Trophoblast cell (in vitro differentiated cells and primary cell): ENCODE measurements around the gene DBH.

Experiments
- DNase-seq, 2 donors: peaks; one replicate each; pipeline ENCODE4 v3.0.0-alpha.2; 2016
- H2AFZ ChIP-seq: 2 replicates; pipeline ENCODE4 v1.6.1; 2013; ENCODE audit warnings: low read length, moderate library complexity, mild to moderate bottlenecking; ENCODE audit not compliant: insufficient read depth, poor library complexity
- H2AK5ac ChIP-seq: 2 replicates; pipeline ENCODE4 v1.6.1; 2013; ENCODE audit warnings: mild to moderate bottlenecking, low read length
- H2BK120ac ChIP-seq: 2 replicates; pipeline ENCODE4 v1.6.1; 2013; ENCODE audit warnings: low read length, mild to moderate bottlenecking, moderate library complexity; ENCODE audit not compliant: insufficient read depth, poor library complexity
- H2BK12ac ChIP-seq: 2 replicates; pipeline ENCODE4 v1.6.1; 2013; ENCODE audit warnings: mild to moderate bottlenecking, low read length, moderate library complexity
- H2BK5ac ChIP-seq: 2 replicates; pipeline ENCODE4 v1.6.1; 2013; ENCODE audit warnings: low read length, low read depth, moderate library complexity, mild to moderate bottlenecking; ENCODE audit not compliant: poor library complexity
- H3K14ac ChIP-seq: 2 replicates; pipeline ENCODE4 v1.6.1; 2013; ENCODE audit warnings: mild to moderate bottlenecking, low read length
- H3K18ac ChIP-seq: 2 replicates; pipeline ENCODE4 v1.6.1; 2013; ENCODE audit warnings: mild to moderate bottlenecking, low read length
- H3K23ac ChIP-seq: 2 replicates; pipeline ENCODE4 v1.6.1; 2013; ENCODE audit warnings: low read length
- H3K27ac ChIP-seq: 2 replicates; pipeline ENCODE4 v1.5.1; 2013; ENCODE audit warnings: low read depth, mild to moderate bottlenecking, inconsistent platforms, low read length, moderate library complexity
- H3K27me3 ChIP-seq: 2 replicates; pipeline ENCODE4 v1.6.1; 2013; ENCODE audit warnings: inconsistent platforms, mild to moderate bottlenecking, low read length, moderate library complexity; ENCODE audit not compliant: insufficient read depth
- H3K36me3 ChIP-seq, 2 experiments: 1 replicate in 1 of 2; 2 replicates in 1 of 2; pipeline ENCODE4 v1.6.1; 2013; ENCODE audit warnings: low read length in 2 of 2, mild to moderate bottlenecking in 2 of 2, moderate library complexity in 1 of 2; ENCODE audit not compliant: insufficient read depth in 2 of 2, control insufficient read depth in 1 of 2
- H3K4ac ChIP-seq: 2 replicates; pipeline ENCODE4 v1.6.1; 2013; ENCODE audit warnings: low read depth, mild to moderate bottlenecking, low read length, moderate library complexity
- H3K4me1 ChIP-seq, 2 experiments: 1 replicate in 1 of 2; 2 replicates in 1 of 2; pipeline ENCODE4 v1.6.1; 2013; ENCODE audit warnings: low read length in 2 of 2, mild to moderate bottlenecking in 2 of 2, moderate library complexity in 1 of 2; ENCODE audit not compliant: insufficient read depth in 2 of 2, control insufficient read depth in 1 of 2
- H3K4me2 ChIP-seq: 2 replicates; pipeline ENCODE4 v1.6.1; 2013; ENCODE audit warnings: inconsistent platforms, mild to moderate bottlenecking, low read length, moderate library complexity
- H3K4me3 ChIP-seq: 2 replicates; pipeline ENCODE4 v1.5.1; 2013; ENCODE audit warnings: mild to moderate bottlenecking, low read depth, low read length, inconsistent platforms
- H3K79me1 ChIP-seq: one replicate; pipeline ENCODE4 v1.6.1; 2013; ENCODE audit warnings: low read length
- H3K79me2 ChIP-seq: 2 replicates; pipeline ENCODE4 v1.6.1; 2013; ENCODE audit warnings: low read length, mild to moderate bottlenecking; ENCODE audit not compliant: control insufficient read depth, insufficient read depth, poor library complexity
- H3K9ac ChIP-seq: 2 replicates; pipeline ENCODE4 v1.6.1; 2013; ENCODE audit warnings: mild to moderate bottlenecking, low read length
- H3K9me3 ChIP-seq: 2 replicates; pipeline ENCODE4 v1.6.1; 2013; ENCODE audit warnings: low read depth, mild to moderate bottlenecking, control low read depth, inconsistent platforms, low read length; ENCODE audit not compliant: insufficient read depth
- H4K12ac ChIP-seq: 2 replicates; pipeline ENCODE4 v1.6.1; 2013; ENCODE audit warnings: low read depth, mild to moderate bottlenecking, low read length, moderate library complexity
- H4K8ac ChIP-seq: 2 replicates; pipeline ENCODE4 v1.6.1; 2013; ENCODE audit warnings: low read depth, mild to moderate bottlenecking, low read length, moderate library complexity
- H4K91ac ChIP-seq: one replicate; pipeline ENCODE4 v1.6.1; 2013; ENCODE audit warnings: low read depth, mild to moderate bottlenecking, low read length, moderate library complexity
- WGBS: extraction: QIAGEN DNeasy Blood & Tissue Kit; methylation state at CpG from one replicate; pipeline ENCODE4 v1.1.7; 2013; ENCODE audit warnings: missing lambda C conversion rate; ENCODE audit not compliant: insufficient read length, insufficient coverage; ENCODE audit errors: extremely low coverage; 5-methylcytosine and 5-hydroxymethylcytosine counted together

Gene DBH

GRCh38 chr9:133590231-133590855 lies 45.8 kb upstream of the DBH start:
- peaks cover 15 to 21% of the 10 kb centered on the region in 2 experiments for H3K4me1 ChIP-seq
- no peak overlapping the region for H4K12ac ChIP-seq
- H3K4me2 ChIP-seq = no peak overlapping the region
- DNase-seq = no peak
- no peaks in the 10 kb centered on the region for H3K27me3 ChIP-seq
- 100% methylated on average over 2 of the region's 20 CpGs for WGBS
- H2BK12ac ChIP-seq = no peak overlapping the region
- peaks cover 16% of the 10 kb centered on the region for H3K79me1 ChIP-seq
- no peak overlapping the region for H3K23ac ChIP-seq
- no peak overlapping the region for H2BK120ac ChIP-seq
- no peak overlapping the region for H4K8ac ChIP-seq
- no peak overlapping the region for H3K4ac ChIP-seq
- H4K91ac ChIP-seq = no peak overlapping the region
- H3K9me3 ChIP-seq = peaks cover 9% of the 10 kb centered on the region
- no peak overlapping the region for H2BK5ac ChIP-seq
- H2AK5ac ChIP-seq = no peak overlapping the region
- H3K79me2 ChIP-seq = peaks cover 2% of the 10 kb centered on the region
- H3K36me3 ChIP-seq = no peaks in the 10 kb centered on the region
- H3K18ac ChIP-seq = no peak overlapping the region
- no peak overlapping the region for H3K4me3 ChIP-seq
- no peak overlapping the region for H3K14ac ChIP-seq
- no peak overlapping the region for H3K27ac ChIP-seq
- H3K9ac ChIP-seq = no peak overlapping the region
- H2AFZ ChIP-seq = no peak overlapping the region

GRCh38 chr9:133591116-133591910 lies 44.9 kb upstream of the DBH start:
- Histone ChIP-seq H3K9me3 (peaks cover 17% of the 10 kb centered on the region), H2BK120ac (no peak overlapping the region), H3K27ac (no peak overlapping the region), H3K14ac (no peak overlapping the region), H3K4ac (no peak overlapping the region), H3K23ac (no peak overlapping the region), H3K4me2 (no peak overlapping the region), H3K9ac (no peak overlapping the region), H4K8ac (no peak overlapping the region), H3K79me1 (peaks cover 9% of the 10 kb centered on the region), H3K18ac (no peak overlapping the region), H3K36me3 (no peaks in the 10 kb centered on the region), H2AK5ac (no peak overlapping the region), H3K79me2 (no peaks in the 10 kb centered on the region), H3K27me3 (no peaks in the 10 kb centered on the region), H4K91ac (no peak overlapping the region), H2BK12ac (no peak overlapping the region), H4K12ac (no peak overlapping the region), H3K4me3 (no peak overlapping the region), H2AFZ (no peak overlapping the region), H3K4me1 (peaks cover 8 to 12% of the 10 kb centered on the region in 2 experiments), H2BK5ac (no peak overlapping the region)
- no CpG with 5 or more reads among the region's 17 CpGs for WGBS
- no peak for DNase-seq

GRCh38 chr9:133591985-133592384 lies 44.2 kb upstream of the DBH start:
- no peak overlapping the region for H4K8ac ChIP-seq
- no peaks in the 10 kb centered on the region for H3K36me3 ChIP-seq
- H4K12ac ChIP-seq = no peak overlapping the region
- H3K23ac ChIP-seq = no peak overlapping the region
- no peak overlapping the region for H3K4me2 ChIP-seq
- no peak overlapping the region for H2AFZ ChIP-seq
- H4K91ac ChIP-seq = no peak overlapping the region
- peaks cover 20% of the 10 kb centered on the region for H3K9me3 ChIP-seq
- no peak for DNase-seq
- H2BK5ac ChIP-seq = no peak overlapping the region
- no peak overlapping the region for H3K4ac ChIP-seq
- no CpG with 5 or more reads among the region's 10 CpGs for WGBS
- H3K79me1 ChIP-seq = peaks cover 2% of the 10 kb centered on the region
- H2BK120ac ChIP-seq = no peak overlapping the region
- H3K79me2 ChIP-seq = no peaks in the 10 kb centered on the region
- H3K27me3 ChIP-seq = no peaks in the 10 kb centered on the region
- no peak overlapping the region for H2AK5ac ChIP-seq
- no peak overlapping the region for H3K14ac ChIP-seq
- H3K27ac ChIP-seq = no peak overlapping the region
- H2BK12ac ChIP-seq = no peak overlapping the region
- peaks cover 1 to 5% of the 10 kb centered on the region in 2 experiments for H3K4me1 ChIP-seq
- H3K18ac ChIP-seq = no peak overlapping the region
- no peak overlapping the region for H3K9ac ChIP-seq
- H3K4me3 ChIP-seq = no peak overlapping the region

- Histone ChIP-seq H4K91ac (no peak overlapping the region), H2BK5ac (no peak overlapping the region), H3K4ac (no peak overlapping the region), H3K14ac (no peak overlapping the region), H3K23ac (no peak overlapping the region), H3K18ac (no peak overlapping the region), H3K79me2 (no peaks in the 10 kb centered on the region), H2BK120ac (no peak overlapping the region), H3K9me3 (peaks cover 21% of the 10 kb centered on the region), H2BK12ac (no peak overlapping the region), H2AK5ac (no peak overlapping the region), H3K79me1 (no peaks in the 10 kb centered on the region), H3K4me3 (no peak overlapping the region), H4K12ac (no peak overlapping the region), H3K27ac (no peak overlapping the region), H3K36me3 (no peaks in the 10 kb centered on the region), H3K9ac (no peak overlapping the region), H3K4me2 (no peak overlapping the region), H3K4me1 (no peaks in the 10 kb centered on the region), H4K8ac (no peak overlapping the region), H3K27me3 (no peaks in the 10 kb centered on the region), H2AFZ (no peak overlapping the region)
- no peak for DNase-seq
- WGBS = no CpG with 5 or more reads among the region's 17 CpGs
Observed at GRCh38 chr9:133592731-133593409, 43.3 kb upstream of the DBH start.
